Regular cardiac myocyte (primary cell): ENCODE measurements around the gene WDTC1. TPM values are rescaled to one million over a fixed set of nuclear protein-coding genes. Genes with fewer than 3 reads are reported as not detected.

Experiments
- total RNA-seq: library from RNA; depleted of rRNA; stranded (reverse); fragments of >200 nt; gene quantifications from 2 replicates; pipeline ENCODE4 v1.2.3, GENCODE V29; 2014

The WDTC1 gene, protein sequence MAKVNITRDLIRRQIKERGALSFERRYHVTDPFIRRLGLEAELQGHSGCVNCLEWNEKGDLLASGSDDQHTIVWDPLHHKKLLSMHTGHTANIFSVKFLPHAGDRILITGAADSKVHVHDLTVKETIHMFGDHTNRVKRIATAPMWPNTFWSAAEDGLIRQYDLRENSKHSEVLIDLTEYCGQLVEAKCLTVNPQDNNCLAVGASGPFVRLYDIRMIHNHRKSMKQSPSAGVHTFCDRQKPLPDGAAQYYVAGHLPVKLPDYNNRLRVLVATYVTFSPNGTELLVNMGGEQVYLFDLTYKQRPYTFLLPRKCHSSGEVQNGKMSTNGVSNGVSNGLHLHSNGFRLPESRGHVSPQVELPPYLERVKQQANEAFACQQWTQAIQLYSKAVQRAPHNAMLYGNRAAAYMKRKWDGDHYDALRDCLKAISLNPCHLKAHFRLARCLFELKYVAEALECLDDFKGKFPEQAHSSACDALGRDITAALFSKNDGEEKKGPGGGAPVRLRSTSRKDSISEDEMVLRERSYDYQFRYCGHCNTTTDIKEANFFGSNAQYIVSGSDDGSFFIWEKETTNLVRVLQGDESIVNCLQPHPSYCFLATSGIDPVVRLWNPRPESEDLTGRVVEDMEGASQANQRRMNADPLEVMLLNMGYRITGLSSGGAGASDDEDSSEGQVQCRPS
- total RNA-seq, result 19.0 and 21.4 TPM in 2 replicates

DNA sequence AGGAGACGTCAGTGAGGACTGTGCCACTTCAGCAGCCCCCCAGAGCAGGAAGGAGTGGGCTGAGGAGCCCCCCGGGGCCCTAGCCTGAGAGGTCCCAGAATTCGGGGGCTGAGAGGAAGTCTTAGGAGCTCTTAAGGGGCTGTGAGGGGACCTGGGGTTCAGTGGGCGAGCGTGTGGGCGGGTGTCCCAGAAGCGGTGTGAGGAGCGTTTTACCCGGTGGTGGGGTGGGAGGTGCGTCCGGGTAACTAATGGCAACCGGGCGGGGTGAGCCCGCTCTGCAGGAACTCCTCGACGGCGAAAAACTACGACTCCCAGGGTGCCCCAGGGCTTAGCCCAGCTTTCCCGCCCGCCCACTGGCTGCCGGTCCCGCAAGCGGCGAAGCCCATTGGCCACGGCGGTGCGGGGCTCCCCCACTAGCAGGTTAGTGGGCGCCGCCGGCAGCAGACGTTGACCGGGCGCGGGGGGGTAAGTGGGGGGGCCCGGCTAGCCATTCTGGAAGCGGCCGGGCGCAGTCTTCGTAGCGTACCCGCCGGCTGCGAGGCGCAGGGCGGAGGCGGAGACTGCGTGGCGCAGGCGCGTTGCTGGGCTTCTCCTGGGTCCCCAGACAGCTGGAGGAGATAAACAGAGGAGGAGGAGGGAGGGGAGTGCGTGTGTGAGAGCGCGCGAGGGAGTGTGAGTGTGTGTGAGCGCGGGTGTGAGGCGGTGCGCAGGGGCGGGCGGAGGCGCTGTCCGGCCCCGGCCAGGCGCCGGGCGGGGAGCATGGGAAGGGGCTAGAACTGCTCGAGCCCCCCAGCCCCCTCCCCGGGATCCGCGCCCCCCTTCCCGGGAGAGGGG is at the start of gene WDTC1:
Gene WDTC1, plus strand, starts transcription at position 584 of the 834 bp plus-strand sequence. CDS start 26,423 bp downstream, outside the sequence.

DNA sequence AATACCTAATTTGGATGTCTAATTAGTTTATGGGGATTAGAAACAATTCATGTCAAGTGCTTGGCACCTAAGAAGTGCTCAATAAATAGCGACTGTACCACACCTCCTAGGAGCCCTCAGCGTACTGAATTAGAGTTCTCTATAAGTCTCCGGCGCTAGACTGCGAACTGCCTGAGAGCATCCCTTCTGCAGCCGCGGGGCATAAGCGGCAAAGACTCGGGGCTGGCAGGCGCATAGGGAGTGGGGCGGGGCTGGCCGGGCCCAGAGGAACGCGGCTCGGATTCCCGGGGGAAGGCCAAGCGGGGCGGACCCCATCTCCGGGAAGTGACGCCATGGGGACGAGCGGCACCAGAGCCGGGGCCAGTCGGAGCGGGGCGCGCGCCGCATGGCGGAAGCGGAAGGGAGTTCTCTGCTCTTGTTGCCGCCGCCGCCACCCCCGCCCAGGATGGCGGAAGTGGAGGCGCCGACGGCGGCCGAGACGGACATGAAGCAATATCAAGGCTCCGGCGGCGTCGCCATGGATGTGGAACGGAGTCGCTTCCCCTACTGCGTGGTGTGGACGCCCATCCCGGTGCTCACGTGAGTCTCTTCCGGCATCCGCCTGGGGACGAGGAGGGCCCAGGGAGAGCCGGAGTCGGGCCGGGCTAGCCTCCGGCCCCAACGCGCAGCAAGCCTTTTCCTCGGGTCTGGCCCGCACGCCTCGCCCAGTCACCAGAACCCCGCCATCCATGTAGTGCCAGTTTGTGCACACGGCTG is 87.6 kb downstream of the WDTC1 start, which contains the start of gene TMEM222:
Gene TMEM222, plus strand, starts transcription at position 351 of the 756 bp plus-strand sequence. Its CDS starts 35 bp downstream, at position 386.

DNA sequence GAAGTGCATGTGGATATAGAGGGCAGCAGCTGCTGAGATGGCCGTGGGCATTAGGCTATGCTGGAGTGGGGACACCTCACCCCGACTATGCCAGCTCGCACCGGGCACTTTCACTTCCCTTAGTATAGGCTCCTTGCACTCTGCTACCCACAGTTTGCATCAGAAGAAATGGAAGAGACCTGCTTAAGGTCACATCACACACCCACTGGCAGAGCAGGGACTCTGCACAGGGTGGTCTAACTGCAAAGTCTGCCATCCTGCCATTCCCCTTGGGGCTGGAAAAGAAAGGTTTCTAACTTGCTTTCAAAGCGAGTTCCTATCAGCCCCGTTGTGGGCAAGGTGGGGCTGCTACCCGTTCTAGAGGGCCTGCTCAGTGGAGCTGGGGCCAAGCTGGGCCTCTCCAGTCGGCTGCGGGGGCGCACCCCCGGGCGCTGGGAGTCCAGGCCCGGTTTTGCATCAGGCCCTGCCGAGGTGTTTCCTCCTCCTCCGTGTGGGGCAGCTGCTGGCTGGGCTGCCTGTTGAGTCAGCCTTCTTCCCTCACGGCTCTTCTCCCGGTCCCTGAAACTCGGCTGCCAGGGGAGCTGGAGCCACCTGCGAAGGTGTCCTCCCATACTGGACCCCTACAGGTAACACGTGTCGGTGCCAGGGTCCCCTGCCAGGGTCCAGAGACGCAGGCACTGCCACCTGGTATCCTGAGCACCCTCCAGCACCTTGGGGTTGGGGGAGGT is 107.3 kb downstream of the WDTC1 start, which contains the start of gene SYTL1:
Gene SYTL1, plus strand, starts transcription at position 498 of the 728 bp plus-strand sequence. CDS start 3,313 bp downstream, outside the sequence.

Other genes with a start within 250 kb of the WDTC1 start
- gene TRNP1, start 240.9 kb upstream of the WDTC1 start, total RNA-seq, result 12.1 and 17.4 TPM in 2 replicates
- 1.4 and 1.9 TPM in 2 replicates for gene TENT5B, start 221.8 kb upstream of the WDTC1 start, total RNA-seq
- gene SLC9A1, start 79.5 kb upstream of the WDTC1 start, total RNA-seq, result 2.9 and 3.4 TPM in 2 replicates
- gene TMEM222, start 87.5 kb downstream of the WDTC1 start, total RNA-seq, result 17.1 and 22.6 TPM in 2 replicates
- gene SYTL1, start 107.4 kb downstream of the WDTC1 start, total RNA-seq, result under 0.01 TPM in 1 of 2 replicates, not detected in the other
- 8.2 and 17.8 TPM in 2 replicates for gene MAP3K6, start 132.3 kb downstream of the WDTC1 start, total RNA-seq
- gene FCN3, start 140.2 kb downstream of the WDTC1 start, total RNA-seq, result not detected in 2 replicates
- not detected in 2 replicates for gene CD164L2, start 148.7 kb downstream of the WDTC1 start, total RNA-seq
- gene GPR3, start 158.0 kb downstream of the WDTC1 start, total RNA-seq, result 0.56 and 0.58 TPM in 2 replicates